Measurements from ENCODE around the gene RRAGC. TPM values are rescaled to one million over a fixed set of nuclear protein-coding genes. Genes with fewer than 3 reads are reported as not detected.
"Not testable (repeated sequence)": the region's sequence is repeated elsewhere in the genome, so short reads cannot be mapped to it uniquely, and the experiment has no call there.

The RRAGC gene
- polyA plus RNA-seq, 1 donor from 2014 or later = 23.6 TPM

DNA sequence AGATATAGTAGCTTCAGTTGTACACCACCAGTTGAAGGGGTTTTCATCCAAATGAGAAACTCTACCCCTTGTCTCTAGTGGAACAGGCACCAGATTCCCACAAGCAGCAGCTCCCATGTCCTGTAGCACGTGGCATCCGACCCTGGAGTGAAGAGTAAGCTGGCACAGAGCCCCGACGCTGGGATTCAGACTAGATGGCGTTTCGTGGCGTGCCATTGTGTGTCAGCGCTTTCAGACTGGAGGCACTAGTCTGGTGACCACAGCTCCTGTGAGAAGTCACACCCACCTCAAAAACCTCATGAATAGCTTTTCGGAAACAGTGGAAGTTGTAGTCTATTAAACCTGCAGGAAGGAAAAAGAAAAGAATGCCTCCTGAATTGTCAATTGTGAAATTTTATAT lies 20.2 kb downstream of the RRAGC start:
- Histone ChIP-seq H3K4me2 (ENCODE audit: low read length) (no peak overlapping the region), H3K9me2 (ENCODE audit: insufficient read depth, low read length) (no peaks in the 10 kb centered on the region), H3K9me3 (ENCODE audit: low read length) (no peaks in the 10 kb centered on the region), H3K4me3 (ENCODE audit: low read length) (no peak overlapping the region), H2AFZ (ENCODE audit: low read depth, low read length) (no peak overlapping the region), H3K27ac (ENCODE audit: low read length) (no peak overlapping the region), H4K20me1 (ENCODE audit: insufficient read depth) (no peaks in the 10 kb centered on the region), H3K79me2 (replicated peaks; ENCODE audit: insufficient read depth, low read length) (no peaks in the 10 kb centered on the region), H3K27me3 (ENCODE audit: insufficient read depth, low read depth, low read length) (no peaks in the 10 kb centered on the region), H3K36me3 (ENCODE audit: insufficient read depth, low read length) (peaks cover 5% of the 10 kb centered on the region), H3K9ac (ENCODE audit: low read length) (no peak overlapping the region), H3F3A (ENCODE audit: insufficient read depth, low read length, poor library complexity, severe bottlenecking) (no peaks in the 10 kb centered on the region)
- TF ChIP-seq POLR2AphosphoS5 (IDR thresholded peaks at IDR 0.05) = no peak
- TF ChIP-seq EZH2 (IDR thresholded peaks at IDR 0.05; ENCODE audit: borderline replicate concordance, insufficient read depth, low read length, poor library complexity, severe bottlenecking) = no peak
- no peak for TF ChIP-seq SMC3 (conservative IDR thresholded peaks at IDR 0.05; ENCODE audit: poor library complexity)
- no peak for TF ChIP-seq MXI1 (conservative IDR thresholded peaks at IDR 0.05; ENCODE audit: poor library complexity, severe bottlenecking)
- TF ChIP-seq TAF1 (IDR thresholded peaks at IDR 0.05; ENCODE audit: low read depth) = no peak
- TF ChIP-seq, protein P1, sequence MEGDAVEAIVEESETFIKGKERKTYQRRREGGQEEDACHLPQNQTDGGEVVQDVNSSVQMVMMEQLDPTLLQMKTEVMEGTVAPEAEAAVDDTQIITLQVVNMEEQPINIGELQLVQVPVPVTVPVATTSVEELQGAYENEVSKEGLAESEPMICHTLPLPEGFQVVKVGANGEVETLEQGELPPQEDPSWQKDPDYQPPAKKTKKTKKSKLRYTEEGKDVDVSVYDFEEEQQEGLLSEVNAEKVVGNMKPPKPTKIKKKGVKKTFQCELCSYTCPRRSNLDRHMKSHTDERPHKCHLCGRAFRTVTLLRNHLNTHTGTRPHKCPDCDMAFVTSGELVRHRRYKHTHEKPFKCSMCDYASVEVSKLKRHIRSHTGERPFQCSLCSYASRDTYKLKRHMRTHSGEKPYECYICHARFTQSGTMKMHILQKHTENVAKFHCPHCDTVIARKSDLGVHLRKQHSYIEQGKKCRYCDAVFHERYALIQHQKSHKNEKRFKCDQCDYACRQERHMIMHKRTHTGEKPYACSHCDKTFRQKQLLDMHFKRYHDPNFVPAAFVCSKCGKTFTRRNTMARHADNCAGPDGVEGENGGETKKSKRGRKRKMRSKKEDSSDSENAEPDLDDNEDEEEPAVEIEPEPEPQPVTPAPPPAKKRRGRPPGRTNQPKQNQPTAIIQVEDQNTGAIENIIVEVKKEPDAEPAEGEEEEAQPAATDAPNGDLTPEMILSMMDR (IDR thresholded peaks at IDR 0.05; ENCODE audit: poor library complexity, severe bottlenecking) = no peak
- TF ChIP-seq, protein P2, sequence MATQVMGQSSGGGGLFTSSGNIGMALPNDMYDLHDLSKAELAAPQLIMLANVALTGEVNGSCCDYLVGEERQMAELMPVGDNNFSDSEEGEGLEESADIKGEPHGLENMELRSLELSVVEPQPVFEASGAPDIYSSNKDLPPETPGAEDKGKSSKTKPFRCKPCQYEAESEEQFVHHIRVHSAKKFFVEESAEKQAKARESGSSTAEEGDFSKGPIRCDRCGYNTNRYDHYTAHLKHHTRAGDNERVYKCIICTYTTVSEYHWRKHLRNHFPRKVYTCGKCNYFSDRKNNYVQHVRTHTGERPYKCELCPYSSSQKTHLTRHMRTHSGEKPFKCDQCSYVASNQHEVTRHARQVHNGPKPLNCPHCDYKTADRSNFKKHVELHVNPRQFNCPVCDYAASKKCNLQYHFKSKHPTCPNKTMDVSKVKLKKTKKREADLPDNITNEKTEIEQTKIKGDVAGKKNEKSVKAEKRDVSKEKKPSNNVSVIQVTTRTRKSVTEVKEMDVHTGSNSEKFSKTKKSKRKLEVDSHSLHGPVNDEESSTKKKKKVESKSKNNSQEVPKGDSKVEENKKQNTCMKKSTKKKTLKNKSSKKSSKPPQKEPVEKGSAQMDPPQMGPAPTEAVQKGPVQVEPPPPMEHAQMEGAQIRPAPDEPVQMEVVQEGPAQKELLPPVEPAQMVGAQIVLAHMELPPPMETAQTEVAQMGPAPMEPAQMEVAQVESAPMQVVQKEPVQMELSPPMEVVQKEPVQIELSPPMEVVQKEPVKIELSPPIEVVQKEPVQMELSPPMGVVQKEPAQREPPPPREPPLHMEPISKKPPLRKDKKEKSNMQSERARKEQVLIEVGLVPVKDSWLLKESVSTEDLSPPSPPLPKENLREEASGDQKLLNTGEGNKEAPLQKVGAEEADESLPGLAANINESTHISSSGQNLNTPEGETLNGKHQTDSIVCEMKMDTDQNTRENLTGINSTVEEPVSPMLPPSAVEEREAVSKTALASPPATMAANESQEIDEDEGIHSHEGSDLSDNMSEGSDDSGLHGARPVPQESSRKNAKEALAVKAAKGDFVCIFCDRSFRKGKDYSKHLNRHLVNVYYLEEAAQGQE (IDR thresholded peaks at IDR 0.05; ENCODE audit: borderline replicate concordance) = no peak
- TF ChIP-seq RAD21 (conservative IDR thresholded peaks at IDR 0.05) = no peak
- no peak for TF ChIP-seq EP300 (conservative IDR thresholded peaks at IDR 0.05; ENCODE audit: poor library complexity, severe bottlenecking)

DNA sequence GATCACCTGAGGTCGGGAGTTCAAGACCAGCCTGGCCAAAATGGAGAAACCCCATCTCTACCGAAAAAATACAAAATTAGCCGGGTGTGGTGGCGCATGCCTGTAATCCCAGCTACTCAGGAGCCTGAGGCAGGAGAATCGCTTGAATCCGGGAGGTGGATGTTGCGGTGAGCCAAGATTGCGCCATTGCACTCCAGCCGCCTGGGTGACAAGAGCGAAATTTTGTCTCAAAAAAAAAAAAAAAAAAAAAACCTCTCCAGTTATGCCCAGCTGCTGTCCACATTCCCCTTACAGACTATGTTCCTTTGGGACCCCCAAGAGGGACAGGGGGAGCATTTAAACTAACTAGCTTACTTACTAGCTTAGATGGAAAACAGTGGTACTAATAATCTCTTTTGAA lies 23.3 kb downstream of the RRAGC start:
- not testable (repeated sequence) for H3K4me2 ChIP-seq (ENCODE audit: low read length); H3K79me2 ChIP-seq (replicated peaks; ENCODE audit: insufficient read depth, low read length); H3K27ac ChIP-seq (ENCODE audit: low read length); H3K9me3 ChIP-seq (ENCODE audit: low read length); H3K27me3 ChIP-seq (ENCODE audit: insufficient read depth, low read depth, low read length); H3F3A ChIP-seq (ENCODE audit: insufficient read depth, low read length, poor library complexity, severe bottlenecking); H3K9ac ChIP-seq (ENCODE audit: low read length); H2AFZ ChIP-seq (ENCODE audit: low read depth, low read length); H3K36me3 ChIP-seq (ENCODE audit: insufficient read depth, low read length); H4K20me1 ChIP-seq (ENCODE audit: insufficient read depth); H3K9me2 ChIP-seq (ENCODE audit: insufficient read depth, low read length); H3K4me3 ChIP-seq (ENCODE audit: low read length)
